Panc1 (cell line): Measurements from ENCODE around the gene EGR1.

Experiments used
- CTCF ChIP-seq: fragments of 450-650 bp; IDR thresholded peaks from 2 replicates; pipeline ENCODE4 v1.5.1; 2017; ENCODE audit warnings: mild to moderate bottlenecking
- POLR2AphosphoS5 ChIP-seq: IDR thresholded peaks from 2 replicates; pipeline ENCODE4 v1.6.1; 2012; ENCODE audit warnings: mild to moderate bottlenecking, low read depth, low read length, moderate library complexity
- SIN3A ChIP-seq: IDR thresholded peaks from 2 replicates; pipeline ENCODE4 v1.6.1; 2012; ENCODE audit warnings: low read depth, mild to moderate bottlenecking, low read length, moderate library complexity, borderline replicate concordance; ENCODE audit not compliant: insufficient read depth
- TCF7L2 ChIP-seq: IDR thresholded peaks from 2 replicates; pipeline ENCODE4 v1.6.1; 2011; ENCODE audit warnings: mild to moderate bottlenecking, low read depth, low read length, inconsistent platforms
- TF ChIP-seq, protein P1 (sequence below), 2 experiments: IDR thresholded peaks; 2 replicates each; pipeline ENCODE4 v1.6.1; 2011 to 2012; ENCODE audit warnings: low read depth in 2 of 2, control low read depth in 1 of 2, low read length in 1 of 2, mild to moderate bottlenecking in 1 of 2, moderate library complexity in 1 of 2; ENCODE audit not compliant: insufficient read depth in 1 of 2

- TF ChIP-seq CTCF = no peak
- no peak for TF ChIP-seq POLR2AphosphoS5
- TF ChIP-seq, protein P1, sequence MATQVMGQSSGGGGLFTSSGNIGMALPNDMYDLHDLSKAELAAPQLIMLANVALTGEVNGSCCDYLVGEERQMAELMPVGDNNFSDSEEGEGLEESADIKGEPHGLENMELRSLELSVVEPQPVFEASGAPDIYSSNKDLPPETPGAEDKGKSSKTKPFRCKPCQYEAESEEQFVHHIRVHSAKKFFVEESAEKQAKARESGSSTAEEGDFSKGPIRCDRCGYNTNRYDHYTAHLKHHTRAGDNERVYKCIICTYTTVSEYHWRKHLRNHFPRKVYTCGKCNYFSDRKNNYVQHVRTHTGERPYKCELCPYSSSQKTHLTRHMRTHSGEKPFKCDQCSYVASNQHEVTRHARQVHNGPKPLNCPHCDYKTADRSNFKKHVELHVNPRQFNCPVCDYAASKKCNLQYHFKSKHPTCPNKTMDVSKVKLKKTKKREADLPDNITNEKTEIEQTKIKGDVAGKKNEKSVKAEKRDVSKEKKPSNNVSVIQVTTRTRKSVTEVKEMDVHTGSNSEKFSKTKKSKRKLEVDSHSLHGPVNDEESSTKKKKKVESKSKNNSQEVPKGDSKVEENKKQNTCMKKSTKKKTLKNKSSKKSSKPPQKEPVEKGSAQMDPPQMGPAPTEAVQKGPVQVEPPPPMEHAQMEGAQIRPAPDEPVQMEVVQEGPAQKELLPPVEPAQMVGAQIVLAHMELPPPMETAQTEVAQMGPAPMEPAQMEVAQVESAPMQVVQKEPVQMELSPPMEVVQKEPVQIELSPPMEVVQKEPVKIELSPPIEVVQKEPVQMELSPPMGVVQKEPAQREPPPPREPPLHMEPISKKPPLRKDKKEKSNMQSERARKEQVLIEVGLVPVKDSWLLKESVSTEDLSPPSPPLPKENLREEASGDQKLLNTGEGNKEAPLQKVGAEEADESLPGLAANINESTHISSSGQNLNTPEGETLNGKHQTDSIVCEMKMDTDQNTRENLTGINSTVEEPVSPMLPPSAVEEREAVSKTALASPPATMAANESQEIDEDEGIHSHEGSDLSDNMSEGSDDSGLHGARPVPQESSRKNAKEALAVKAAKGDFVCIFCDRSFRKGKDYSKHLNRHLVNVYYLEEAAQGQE (IDR thresholded peaks at IDR 0.05; ENCODE audit: insufficient read depth in 1 of 2, low read depth in 2 of 2, low read length in 1 of 2) = no peak
- TF ChIP-seq TCF7L2 = no peak
- no peak for TF ChIP-seq SIN3A
Measured at GRCh38 chr5:138515556-138516245, 50.4 kb downstream of the EGR1 start.
